K562 (cell line): ENCODE results near the gene MSRB2. TPM values are rescaled to one million over a fixed set of nuclear protein-coding genes. Genes with fewer than 3 reads are reported as not detected.

Experiments
- REST ChIP-seq, 2 experiments: fragments of 450-650 bp; formaldehyde crosslinking in 1 of 2; IDR thresholded peaks; 2 replicates each; pipeline versions ENCODE4 v1.4.0 to v1.6.1; 2014 to 2020; ENCODE audit warnings: mild to moderate bottlenecking in 2 of 2, borderline replicate concordance in 1 of 2, low read depth in 1 of 2
- ZNF584 ChIP-seq: fragments of 200-800 bp; sonication (Bioruptor generic); IDR thresholded peaks from 2 replicates; pipeline ENCODE4 v1.6.1; 2016; ENCODE audit warnings: low read depth, mild to moderate bottlenecking, missing genetic modification characterization, missing compliant biosample characterization
- polyA plus RNA-seq, 8 experiments: library from polyadenylated mRNA; depleted of rRNA in 4 of 8; stranded (reverse) in 5 of 8; unstranded in 3 of 8; fragments of >200 nt; fragmentation: Nextera tagmentation in 2 of 8; fragmentation: Illumina TruSeq in 1 of 8; extraction: Ambion mirVana in 2 of 8; extraction: Trizol in 1 of 8; gene quantifications; 2 replicates each; pipeline versions ENCODE4 v1.2.1 to v1.2.3, GENCODE V29; 2011 to 2014; ENCODE audit warnings: inconsistent platforms in 1 of 8, missing spikeins in 1 of 8
- total RNA-seq, 7 experiments: library from RNA; depleted of rRNA in 6 of 7; stranded (reverse); fragments of >200 nt in 6 of 7; fragmentation: Illumina TruSeq in 2 of 7; extraction: Trizol in 2 of 7; gene quantifications; 2 replicates each; pipeline versions ENCODE4 v1.2.1 to v1.2.3, GENCODE V29; 2011 to 2021; ENCODE audit warnings: low replicate concordance in 1 of 7

The MSRB2 gene
- total and polyA plus RNA-seq, 9 of the 15 experiments (the other 6 are each of a cell fraction or from before 2014, with no cell fraction given), result 1.5 to 22.3 (median 5.9) TPM

- TF ChIP-seq REST (IDR thresholded peaks at IDR 0.05; ENCODE audit: borderline replicate concordance) (no peak), REST (CRISPR knock-in tag; IDR thresholded peaks at IDR 0.05; ENCODE audit: low read depth) (no peak), ZNF584 (CRISPR knock-in tag) (no peak)
Measured at GRCh38 chr10:23078114-23078513, 17.3 kb upstream of the MSRB2 start (continued).
